ENCODE data around the gene RAMACL. TPM values are rescaled to one million over a fixed set of nuclear protein-coding genes. Genes with fewer than 3 reads are reported as not detected.
A peak's percentile ranks its signal among the peaks of the same experiment; 100 is the strongest.

RAMACL gene
- total RNA-seq, 1 donor from 2014 or later = 8.0 TPM

DNA sequence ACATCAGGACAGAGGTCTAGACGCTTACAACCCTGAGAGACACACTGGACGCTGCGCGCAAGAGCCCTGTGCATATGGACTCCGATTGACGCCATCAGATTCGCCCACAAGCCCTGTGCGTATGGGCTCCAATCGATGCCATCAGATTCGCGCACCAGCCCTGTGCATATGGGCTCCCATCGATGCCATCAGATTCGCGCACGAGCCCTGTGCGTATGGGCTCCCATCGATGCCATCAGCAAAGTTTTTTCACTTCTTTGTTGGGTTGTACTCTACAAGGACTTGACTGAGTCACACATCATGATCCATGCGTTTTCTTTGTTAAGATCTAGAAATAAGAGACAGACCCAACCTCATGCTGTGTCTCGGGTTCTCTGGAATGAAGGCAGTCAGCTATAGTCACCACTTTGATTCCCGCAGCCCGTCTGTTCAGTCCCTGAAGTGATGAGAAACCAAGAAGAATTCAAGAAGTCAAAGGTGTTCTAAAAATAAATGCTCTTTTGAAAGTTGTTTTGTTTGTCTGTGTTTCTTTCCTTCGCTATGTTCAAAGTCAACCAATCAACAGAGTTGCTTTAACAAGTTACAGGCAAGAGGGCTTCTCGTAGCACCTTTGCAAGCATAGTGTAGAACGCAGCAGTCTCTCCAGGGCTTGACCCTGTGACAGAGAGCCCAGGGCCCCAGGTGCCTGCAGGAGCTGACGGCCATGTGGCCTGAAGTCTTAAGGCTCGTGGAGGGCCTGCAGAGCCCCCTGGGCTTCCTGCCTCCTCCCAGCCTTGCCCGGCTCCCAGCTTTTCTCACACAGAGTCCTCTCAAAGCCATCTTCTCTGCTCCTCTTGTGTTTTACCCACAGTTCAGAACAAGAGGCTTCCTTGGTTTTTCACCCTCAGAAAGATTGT, 32.6 kb upstream of the RAMACL start:
- intact Hi-C loops (cut with DNase I) = no loop called here
- Histone ChIP-seq H3K9me3 (no peaks in the 10 kb centered on the region), H3K27ac (peak overlapping the region; percentile 78), H3K27me3 (no peaks in the 10 kb centered on the region), H3K4me1 (peaks cover 73% of the 10 kb centered on the region), H3K4me3 (no peak overlapping the region), H3K36me3 (peaks cover 7% of the 10 kb centered on the region)
- TF ChIP-seq, protein P1, sequence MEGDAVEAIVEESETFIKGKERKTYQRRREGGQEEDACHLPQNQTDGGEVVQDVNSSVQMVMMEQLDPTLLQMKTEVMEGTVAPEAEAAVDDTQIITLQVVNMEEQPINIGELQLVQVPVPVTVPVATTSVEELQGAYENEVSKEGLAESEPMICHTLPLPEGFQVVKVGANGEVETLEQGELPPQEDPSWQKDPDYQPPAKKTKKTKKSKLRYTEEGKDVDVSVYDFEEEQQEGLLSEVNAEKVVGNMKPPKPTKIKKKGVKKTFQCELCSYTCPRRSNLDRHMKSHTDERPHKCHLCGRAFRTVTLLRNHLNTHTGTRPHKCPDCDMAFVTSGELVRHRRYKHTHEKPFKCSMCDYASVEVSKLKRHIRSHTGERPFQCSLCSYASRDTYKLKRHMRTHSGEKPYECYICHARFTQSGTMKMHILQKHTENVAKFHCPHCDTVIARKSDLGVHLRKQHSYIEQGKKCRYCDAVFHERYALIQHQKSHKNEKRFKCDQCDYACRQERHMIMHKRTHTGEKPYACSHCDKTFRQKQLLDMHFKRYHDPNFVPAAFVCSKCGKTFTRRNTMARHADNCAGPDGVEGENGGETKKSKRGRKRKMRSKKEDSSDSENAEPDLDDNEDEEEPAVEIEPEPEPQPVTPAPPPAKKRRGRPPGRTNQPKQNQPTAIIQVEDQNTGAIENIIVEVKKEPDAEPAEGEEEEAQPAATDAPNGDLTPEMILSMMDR (IDR thresholded peaks at IDR 0.05) = no peak
- DNase-seq (no peak), ATAC-seq (no peak)

DNA sequence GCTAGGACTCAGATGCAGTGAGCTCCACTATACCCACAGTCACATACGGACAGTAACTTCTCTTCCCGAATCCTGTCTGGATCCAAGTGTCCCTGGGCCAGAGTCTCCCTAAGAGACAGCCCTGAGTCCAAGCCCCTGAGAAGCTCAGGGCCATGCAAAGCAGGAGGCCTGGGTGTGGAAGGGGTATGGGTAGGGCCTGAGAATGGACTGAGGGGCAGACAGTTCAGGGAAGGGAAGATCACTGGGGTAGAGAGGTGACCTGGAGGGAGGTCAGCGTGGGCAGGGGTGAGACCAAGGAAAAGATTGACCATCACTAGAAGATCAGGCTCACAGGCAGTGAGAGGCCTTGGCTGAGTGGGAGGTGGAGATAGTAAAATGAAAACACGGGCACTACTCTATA, 31.8 kb upstream of the RAMACL start:
- H3K27me3 ChIP-seq = no peaks in the 10 kb centered on the region
- no peak for DNase-seq
- ATAC-seq = no peak
- no peak overlapping the region for H3K4me3 ChIP-seq
- no peaks in the 10 kb centered on the region for H3K9me3 ChIP-seq
- no peak overlapping the region for H3K27ac ChIP-seq
- H3K36me3 ChIP-seq = peaks cover 11% of the 10 kb centered on the region
- intact Hi-C loops (cut with DNase I) = no loop called here
- peaks cover 68% of the 10 kb centered on the region for H3K4me1 ChIP-seq
- TF ChIP-seq, protein P1 (IDR thresholded peaks at IDR 0.05) = no peak

DNA sequence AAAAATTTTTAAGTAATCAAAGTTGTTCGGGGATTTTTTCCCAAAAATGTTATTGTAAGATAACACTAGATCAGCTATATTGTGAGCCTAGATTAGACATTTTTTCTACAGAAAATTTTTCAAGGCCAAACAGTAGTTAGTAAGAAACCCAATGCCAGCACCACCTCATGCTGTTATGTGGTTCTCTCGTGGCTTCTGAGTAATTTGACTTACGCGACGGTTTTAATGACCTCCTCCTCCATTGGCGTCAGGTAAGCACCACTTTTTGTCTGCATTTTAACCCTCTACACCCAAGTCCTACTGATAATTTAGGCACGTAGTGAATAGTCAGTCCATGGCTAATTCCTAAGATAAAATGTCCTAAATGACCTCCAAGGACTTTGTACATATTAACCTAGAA, 30.9 kb upstream of the RAMACL start:
- Histone ChIP-seq H3K27me3 (no peaks in the 10 kb centered on the region), H3K36me3 (peaks cover 14% of the 10 kb centered on the region), H3K27ac (no peak overlapping the region), H3K4me1 (peaks cover 59% of the 10 kb centered on the region), H3K4me3 (no peak overlapping the region), H3K9me3 (no peaks in the 10 kb centered on the region)
- intact Hi-C loops (cut with DNase I) = no loop called here
- ATAC-seq (no peak), DNase-seq (no peak)
- TF ChIP-seq, protein P1 (IDR thresholded peaks at IDR 0.05) = no peak

DNA sequence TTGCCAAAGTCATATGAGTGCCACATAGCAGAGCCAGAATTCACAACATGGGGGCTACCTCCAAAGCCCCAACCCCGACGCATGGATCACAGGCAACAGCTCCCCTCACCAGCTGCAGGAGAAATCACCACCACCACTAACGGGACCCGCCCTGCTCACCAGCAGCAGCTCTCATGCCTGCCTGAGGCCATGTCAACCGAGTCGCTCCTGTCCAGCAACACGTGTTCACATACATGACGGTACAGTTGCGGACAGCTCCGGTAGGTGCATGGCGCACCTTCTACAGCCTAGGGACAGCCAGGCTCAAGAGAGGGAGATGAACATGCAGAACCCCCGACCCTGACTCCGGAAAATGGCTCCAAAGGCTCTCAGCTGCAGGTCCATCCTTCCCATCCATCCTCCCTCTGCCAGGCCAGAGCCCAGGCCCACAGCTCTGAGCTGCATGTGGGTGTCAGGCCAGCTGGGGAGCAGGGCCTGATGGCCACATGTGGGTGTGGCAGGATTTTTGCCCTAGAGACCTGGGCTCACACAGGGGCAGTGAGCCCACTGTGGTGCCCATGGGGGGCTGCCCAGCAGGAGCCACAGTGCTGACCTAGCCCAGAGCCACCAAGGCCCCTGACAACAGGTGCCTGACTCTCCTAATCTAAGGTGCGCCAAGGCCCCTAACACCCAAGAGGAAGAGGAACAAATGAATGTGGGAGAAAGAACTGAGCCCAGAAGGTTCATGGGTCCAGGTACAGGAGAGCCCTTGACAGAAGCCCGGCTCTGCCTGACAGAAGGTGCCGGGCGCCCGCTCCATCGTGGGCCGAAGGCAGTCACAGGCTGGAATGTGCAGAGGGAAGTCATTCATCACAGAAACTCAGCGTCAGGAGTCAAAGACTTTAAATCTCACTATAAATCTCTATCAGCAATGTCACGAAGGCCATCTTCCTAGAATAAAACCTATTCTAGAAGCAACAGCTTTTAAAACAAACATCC, 30.1 kb upstream of the RAMACL start:
- Histone ChIP-seq H3K27ac (no peak overlapping the region), H3K36me3 (peaks cover 14% of the 10 kb centered on the region), H3K27me3 (no peaks in the 10 kb centered on the region), H3K9me3 (no peaks in the 10 kb centered on the region), H3K4me3 (no peak overlapping the region), H3K4me1 (peaks cover 51% of the 10 kb centered on the region)
- DNase-seq (no peak), ATAC-seq (no peak)
- TF ChIP-seq, protein P1 (IDR thresholded peaks at IDR 0.05) = no peak
- intact Hi-C loops (cut with DNase I) = no loop called here

DNA sequence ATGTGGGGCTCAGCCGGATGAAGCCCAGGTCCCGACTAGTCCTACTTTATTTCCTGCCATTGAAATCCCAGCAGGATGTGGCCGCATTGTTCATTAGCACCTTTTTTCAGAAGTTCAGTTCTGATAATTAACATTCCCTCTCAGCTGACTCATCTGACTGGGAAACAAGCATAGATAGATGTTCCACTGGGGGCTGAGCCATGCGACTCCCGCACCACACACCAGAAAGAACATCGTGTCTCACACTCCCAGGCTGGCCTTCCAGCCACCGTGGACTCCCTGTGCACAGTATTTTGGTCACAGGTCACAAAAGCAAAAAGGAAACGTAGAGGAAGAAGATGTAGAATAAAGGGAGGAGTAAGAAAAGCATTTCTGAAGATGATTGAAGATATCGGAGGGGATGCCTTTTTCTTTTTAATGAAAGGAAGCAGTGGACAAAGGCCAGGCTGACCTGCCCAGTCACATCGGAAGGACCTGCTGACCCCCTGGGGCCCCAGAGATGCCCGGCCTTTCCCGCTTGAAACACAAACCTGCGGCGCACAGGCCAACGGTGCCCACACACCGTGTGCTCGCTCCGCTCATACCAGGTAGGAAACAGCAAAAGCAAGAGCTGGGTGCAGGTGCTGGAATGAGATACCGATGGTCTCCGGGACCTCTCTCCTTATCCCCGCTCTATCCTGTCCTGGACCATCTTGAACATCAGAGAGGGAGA, 28.7 kb upstream of the RAMACL start:
- H3K4me1 ChIP-seq = peaks cover 39% of the 10 kb centered on the region
- intact Hi-C loops (cut with DNase I) = no loop called here
- H3K27ac ChIP-seq = peak overlapping the region; percentile 65
- H3K9me3 ChIP-seq = no peaks in the 10 kb centered on the region
- ATAC-seq (peak; percentile 26), DNase-seq (no peak)
- no peak overlapping the region for H3K4me3 ChIP-seq
- no peaks in the 10 kb centered on the region for H3K27me3 ChIP-seq
- H3K36me3 ChIP-seq = peaks cover 14% of the 10 kb centered on the region
- TF ChIP-seq, protein P1 (IDR thresholded peaks at IDR 0.05) = no peak
